Neural cell (in vitro differentiated cells): ENCODE measurements around the gene ORM1. TPM values are rescaled to one million over a fixed set of nuclear protein-coding genes. Genes with fewer than 3 reads are reported as not detected.

Experiments used
- H2AFZ ChIP-seq: fragments of 200-600, 300-800 bp; sonication (generic), shearing (Covaris generic); 2 replicates; pipeline ENCODE4 v1.6.0; 2014; ENCODE audit warnings: low read depth, mild to moderate bottlenecking, antibody characterized with exemption, low read length, moderate library complexity
- H3F3A ChIP-seq: fragments of 200-600 bp; shearing (Covaris generic); 2 replicates; pipeline ENCODE4 v1.6.1; 2016; ENCODE audit warnings: mild to moderate bottlenecking, moderate library complexity, mixed read lengths, antibody characterized with exemption, low read length; ENCODE audit not compliant: insufficient read depth, poor library complexity, severe bottlenecking
- H3K27ac ChIP-seq: fragments of 200-600, 300-800 bp; sonication (generic), shearing (Covaris generic); 2 replicates; pipeline ENCODE4 v1.5.1; 2014; ENCODE audit warnings: mild to moderate bottlenecking, low read length, moderate library complexity
- H3K27me3 ChIP-seq: fragments of 300-800, 200-600 bp; sonication (generic), shearing (Covaris generic); 2 replicates; pipeline ENCODE4 v1.6.0; 2014; ENCODE audit warnings: mild to moderate bottlenecking, low read depth, low read length, moderate library complexity; ENCODE audit not compliant: insufficient read depth
- H3K36me3 ChIP-seq: fragments of 300-800, 200-600 bp; sonication (generic), shearing (Covaris generic); 2 replicates; pipeline ENCODE4 v1.5.1; 2014; ENCODE audit warnings: mild to moderate bottlenecking, antibody characterized with exemption, low read length, moderate library complexity; ENCODE audit not compliant: insufficient read depth
- H3K4me2 ChIP-seq: fragments of 300-800, 200-600 bp; sonication (generic), shearing (Covaris generic); 2 replicates; pipeline ENCODE4 v1.6.0; 2014; ENCODE audit warnings: mild to moderate bottlenecking, low read length
- H3K4me3 ChIP-seq: fragments of 300-800, 200-600 bp; sonication (generic), shearing (Covaris generic); 2 replicates; pipeline ENCODE4 v1.5.1; 2014; ENCODE audit warnings: mild to moderate bottlenecking, low read length, moderate library complexity
- H3K79me2 ChIP-seq: fragments of 200-600 bp; shearing (Covaris generic); replicated peaks from 2 replicates; pipeline ENCODE4 v1.6.0; 2014; ENCODE audit warnings: mild to moderate bottlenecking, low read length, moderate library complexity; ENCODE audit not compliant: insufficient read depth
- H3K9ac ChIP-seq: fragments of 300-800, 200-600 bp; sonication (generic), shearing (Covaris generic); 2 replicates; pipeline ENCODE4 v1.6.1; 2016; ENCODE audit warnings: mild to moderate bottlenecking, low read length, mixed read lengths
- H3K9me2 ChIP-seq: fragments of 200-600 bp; shearing (Covaris generic); 2 replicates; pipeline ENCODE4 v1.6.1; 2016; ENCODE audit warnings: mild to moderate bottlenecking, low read length, mixed read lengths; ENCODE audit not compliant: insufficient read depth
- H3K9me3 ChIP-seq: fragments of 200-600, 300-800 bp; sonication (generic), shearing (Covaris generic); 2 replicates; pipeline ENCODE4 v1.6.1; 2016; ENCODE audit warnings: mild to moderate bottlenecking, mixed run types, low read length, moderate library complexity, mixed read lengths
- H4K20me1 ChIP-seq: fragments of 200-600 bp; shearing (Covaris generic); 2 replicates; pipeline ENCODE4 v1.6.1; 2016; ENCODE audit warnings: mild to moderate bottlenecking, mixed run types; ENCODE audit not compliant: insufficient read depth
- CTCF ChIP-seq: fragments of 450-650 bp; IDR thresholded peaks from 2 replicates; pipeline ENCODE4 v1.5.1; 2014; ENCODE audit warnings: antibody characterized with exemption, mild to moderate bottlenecking, moderate library complexity; ENCODE audit not compliant: poor library complexity, severe bottlenecking
- EP300 ChIP-seq: fragments of 450-650 bp; conservative IDR thresholded peaks from 2 replicates; pipeline ENCODE4 v1.6.1; 2014; ENCODE audit warnings: antibody characterized with exemption, mild to moderate bottlenecking, moderate library complexity; ENCODE audit not compliant: poor library complexity, severe bottlenecking
- EZH2 ChIP-seq: fragments of 200-600, 300-800 bp; shearing (Covaris generic), sonication (generic); IDR thresholded peaks from 2 replicates; pipeline ENCODE4 v1.6.1; 2014; ENCODE audit warnings: antibody characterized with exemption, low read length, borderline replicate concordance, mild to moderate bottlenecking; ENCODE audit not compliant: insufficient read depth, poor library complexity, severe bottlenecking
- MXI1 ChIP-seq: fragments of 450-650 bp; conservative IDR thresholded peaks from 2 replicates; pipeline ENCODE4 v1.6.1; 2014; ENCODE audit warnings: antibody characterized with exemption, mild to moderate bottlenecking; ENCODE audit not compliant: poor library complexity, severe bottlenecking
- POLR2AphosphoS5 ChIP-seq: IDR thresholded peaks from 2 replicates; pipeline ENCODE4 v1.6.1; 2012
- RAD21 ChIP-seq: fragments of 450-650 bp; conservative IDR thresholded peaks from 2 replicates; pipeline ENCODE4 v1.6.1; 2014; ENCODE audit warnings: antibody characterized with exemption, mild to moderate bottlenecking, moderate library complexity
- REST ChIP-seq: IDR thresholded peaks from 2 replicates; pipeline ENCODE4 v1.6.1; 2012; ENCODE audit warnings: borderline replicate concordance
- SMC3 ChIP-seq: fragments of 450-650 bp; conservative IDR thresholded peaks from 2 replicates; pipeline ENCODE4 v1.6.1; 2014; ENCODE audit warnings: antibody characterized with exemption, mild to moderate bottlenecking, moderate library complexity; ENCODE audit not compliant: poor library complexity
- TAF1 ChIP-seq: IDR thresholded peaks from 2 replicates; pipeline ENCODE4 v1.6.1; 2012; ENCODE audit warnings: low read depth
- polyA plus RNA-seq: library from polyadenylated mRNA; depleted of rRNA; stranded (reverse); fragments of >200 nt; gene quantifications from 2 replicates; pipeline ENCODE4 v1.2.3, GENCODE V29; 2014

ORM1 gene
- polyA plus RNA-seq, 1 donor from 2014 or later, result not detected

- no peaks in the 10 kb centered on the region for H4K20me1 ChIP-seq
- H2AFZ ChIP-seq, result no peak overlapping the region
- H3K27ac ChIP-seq, result no peak overlapping the region
- H3K36me3 ChIP-seq, result no peaks in the 10 kb centered on the region
- H3K27me3 ChIP-seq, result no peaks in the 10 kb centered on the region
- H3K9me2 ChIP-seq, result no peaks in the 10 kb centered on the region
- TF ChIP-seq TAF1, result no peak
- TF ChIP-seq SMC3, result no peak
- no peak for TF ChIP-seq EZH2
- no peak for TF ChIP-seq EP300
- TF ChIP-seq REST, result no peak
- no peak for TF ChIP-seq CTCF
- no peaks in the 10 kb centered on the region for H3F3A ChIP-seq
- H3K9me3 ChIP-seq, result no peaks in the 10 kb centered on the region
- H3K4me3 ChIP-seq, result no peak overlapping the region
- no peak overlapping the region for H3K4me2 ChIP-seq
- H3K79me2 ChIP-seq, result no peaks in the 10 kb centered on the region
- no peak overlapping the region for H3K9ac ChIP-seq
Observed at GRCh38 chr9:114288193-114289091, 34.5 kb upstream of the ORM1 start.

- Histone ChIP-seq H3K4me3 (no peak overlapping the region), H3K9ac (no peak overlapping the region), H3K9me3 (no peaks in the 10 kb centered on the region), H3K27me3 (no peaks in the 10 kb centered on the region), H3K4me2 (no peak overlapping the region), H3F3A (no peaks in the 10 kb centered on the region), H4K20me1 (no peaks in the 10 kb centered on the region), H3K36me3 (no peaks in the 10 kb centered on the region), H3K9me2 (no peaks in the 10 kb centered on the region), H2AFZ (no peak overlapping the region), H3K79me2 (no peaks in the 10 kb centered on the region), H3K27ac (no peak overlapping the region)
- TF ChIP-seq REST (no peak), EZH2 (no peak), MXI1 (no peak), RAD21 (no peak), EP300 (no peak), CTCF (no peak), SMC3 (no peak), POLR2AphosphoS5 (no peak), TAF1 (no peak)
Observed at GRCh38 chr9:114289106-114289505, 33.8 kb upstream of the ORM1 start.
